Hepatic stellate cell (primary cell): Measurements from ENCODE around the gene NUDT14.

Experiments used
- DNase-seq: peaks from one replicate; pipeline ENCODE4 v3.0.0; 2011; ENCODE audit warnings: low spot score

Gene NUDT14

GRCh38 chr14:105176513-105176912, 4.6 kb downstream of the NUDT14 start:
- no peak for DNase-seq

GRCh38 chr14:105173901-105174894, 6.9 kb downstream of the NUDT14 start:
- DNase-seq, result no peak

DNA sequence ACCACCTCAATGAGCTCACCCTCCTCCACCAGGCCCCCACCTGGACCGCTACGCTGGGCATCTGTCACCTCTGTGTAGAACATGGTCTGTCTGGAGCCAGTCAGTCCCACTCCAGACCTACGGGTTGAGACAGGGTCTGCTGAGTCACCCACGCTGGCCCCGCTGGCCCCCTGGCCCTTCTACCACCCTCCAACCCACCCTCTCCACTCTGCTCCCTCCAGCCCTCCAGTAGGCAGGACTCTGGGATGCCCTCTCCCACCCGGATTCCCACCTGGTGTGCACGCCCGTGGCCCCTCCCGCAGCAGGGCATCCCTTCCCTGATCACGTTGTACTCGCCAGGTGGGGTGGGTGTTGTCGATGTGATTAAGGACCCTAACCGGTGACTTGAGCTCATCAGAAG, 8.0 kb downstream of the NUDT14 start:
- no peak for DNase-seq

GRCh38 chr14:105172476-105172875, 8.6 kb downstream of the NUDT14 start:
- no peak for DNase-seq

GRCh38 chr14:105171004-105171673, 10.0 kb downstream of the NUDT14 start:
- DNase-seq, result no peak

DNA sequence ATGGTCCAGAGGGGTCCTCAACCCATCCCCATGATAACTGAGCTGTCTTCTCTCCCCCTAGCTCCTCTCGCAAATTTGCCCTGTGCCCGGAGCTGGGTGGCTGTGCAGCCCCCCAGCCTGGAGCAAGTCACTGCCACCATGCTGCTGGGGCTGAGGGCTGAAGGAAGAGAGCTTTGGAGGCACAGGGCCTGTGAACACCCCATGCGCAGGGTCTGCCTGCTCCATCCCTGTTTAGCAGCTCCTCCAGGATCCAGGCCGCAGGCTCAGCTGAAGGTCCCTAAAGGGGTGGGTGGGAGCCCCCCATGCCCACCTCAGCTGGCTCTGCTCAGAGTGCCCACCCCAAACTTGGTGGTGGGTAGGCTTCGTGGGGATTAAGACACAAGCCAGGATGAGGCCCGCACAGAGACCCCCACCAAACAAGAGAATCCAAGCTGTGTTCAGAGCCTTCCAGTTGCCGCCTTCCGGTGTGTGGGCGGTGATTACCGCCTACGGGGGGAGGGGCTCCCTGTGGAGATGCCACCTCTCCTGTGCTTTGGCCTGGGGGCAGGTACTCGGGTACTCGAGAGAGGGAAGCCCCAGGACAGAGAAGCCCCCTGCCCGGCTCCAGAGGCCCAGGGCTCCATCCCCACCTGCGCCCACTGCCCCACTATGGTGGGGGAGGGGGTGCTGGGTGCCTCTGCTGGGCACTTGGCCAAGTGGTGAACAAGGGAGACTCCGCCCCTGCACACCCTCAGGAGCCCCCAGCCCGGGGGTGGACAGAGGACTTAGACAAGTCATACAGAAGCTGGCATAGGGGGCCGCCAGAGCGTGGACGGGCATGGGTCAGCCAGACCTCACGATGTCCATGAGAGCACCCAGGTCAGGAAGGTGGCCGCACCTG, 11.1 kb downstream of the NUDT14 start:
- DNase-seq, result no peak

GRCh38 chr14:105168979-105169507, 12.1 kb downstream of the NUDT14 start:
- DNase-seq, result no peak

DNA sequence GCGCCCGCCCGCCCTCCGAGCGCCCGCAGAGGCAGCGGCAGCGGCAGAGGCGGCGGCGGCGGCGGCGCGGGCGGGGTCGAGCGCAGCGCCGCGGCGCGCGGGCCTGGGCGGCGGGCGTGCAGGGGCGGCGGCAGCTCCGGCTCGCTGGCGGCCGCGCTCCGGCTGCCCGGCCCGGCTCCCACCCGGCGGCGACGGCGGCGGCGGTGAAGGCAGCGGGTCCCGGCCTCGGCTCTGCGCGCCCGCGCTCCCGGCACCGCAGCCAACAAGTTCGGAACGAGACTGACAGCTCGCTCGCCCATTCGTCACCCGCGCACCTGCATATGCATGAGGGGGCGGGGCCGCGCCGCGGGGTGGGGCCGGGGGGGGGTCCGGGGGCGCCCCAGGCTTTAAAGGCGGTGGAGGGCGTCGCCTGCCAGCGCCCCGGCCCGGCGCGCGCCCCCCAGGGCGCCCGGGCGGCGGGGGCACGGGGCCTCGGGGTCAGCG, 12.6 kb downstream of the NUDT14 start, which contains the start of gene JAG2:
Gene JAG2 (minus strand): TSS at position 281 of the 483 bp plus-strand sequence. CDS start 356 bp downstream, outside the sequence.
- no peak for DNase-seq

GRCh38 chr14:105168093-105168420, 13.1 kb downstream of the NUDT14 start:
- no peak for DNase-seq

DNA sequence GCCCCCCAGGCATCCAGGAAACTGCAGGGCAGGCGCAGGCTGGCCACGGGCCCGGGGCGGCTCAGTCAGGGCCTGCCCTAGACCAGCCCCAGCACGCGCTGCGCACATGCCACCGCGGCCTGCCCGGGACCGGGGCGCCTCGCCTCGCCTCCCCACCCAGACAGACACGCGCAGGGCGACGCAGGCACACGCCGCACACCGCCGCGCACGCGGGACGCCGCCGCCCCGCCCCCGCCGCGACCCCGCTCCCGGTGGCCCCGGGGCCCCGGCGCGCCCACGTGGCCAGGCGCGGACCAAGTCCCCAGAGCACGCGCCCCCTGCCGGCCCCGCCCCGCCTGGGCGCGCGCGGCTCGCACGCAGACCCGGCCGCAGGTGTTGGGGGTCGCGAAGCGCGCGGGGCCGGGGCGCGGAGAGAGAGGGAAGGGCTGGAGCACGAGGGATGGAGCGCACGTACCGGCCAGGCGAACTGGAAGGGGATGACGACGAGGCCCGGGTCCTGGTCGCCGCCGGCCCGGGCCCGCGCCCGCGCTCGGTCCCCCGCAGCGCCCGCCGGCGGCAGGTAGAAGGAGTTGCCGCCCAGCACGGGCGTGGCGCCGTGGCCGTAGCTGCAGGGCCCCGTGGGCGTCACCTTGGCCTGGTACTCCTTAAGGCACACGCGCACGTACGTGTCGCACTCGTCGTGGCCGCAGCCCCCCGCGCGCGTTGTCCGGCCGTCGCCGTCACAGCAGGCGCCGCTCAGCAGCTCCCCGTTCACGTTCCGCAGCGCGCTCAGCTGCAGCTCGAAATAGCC, 13.6 kb downstream of the NUDT14 start:
- no peak for DNase-seq

DNA sequence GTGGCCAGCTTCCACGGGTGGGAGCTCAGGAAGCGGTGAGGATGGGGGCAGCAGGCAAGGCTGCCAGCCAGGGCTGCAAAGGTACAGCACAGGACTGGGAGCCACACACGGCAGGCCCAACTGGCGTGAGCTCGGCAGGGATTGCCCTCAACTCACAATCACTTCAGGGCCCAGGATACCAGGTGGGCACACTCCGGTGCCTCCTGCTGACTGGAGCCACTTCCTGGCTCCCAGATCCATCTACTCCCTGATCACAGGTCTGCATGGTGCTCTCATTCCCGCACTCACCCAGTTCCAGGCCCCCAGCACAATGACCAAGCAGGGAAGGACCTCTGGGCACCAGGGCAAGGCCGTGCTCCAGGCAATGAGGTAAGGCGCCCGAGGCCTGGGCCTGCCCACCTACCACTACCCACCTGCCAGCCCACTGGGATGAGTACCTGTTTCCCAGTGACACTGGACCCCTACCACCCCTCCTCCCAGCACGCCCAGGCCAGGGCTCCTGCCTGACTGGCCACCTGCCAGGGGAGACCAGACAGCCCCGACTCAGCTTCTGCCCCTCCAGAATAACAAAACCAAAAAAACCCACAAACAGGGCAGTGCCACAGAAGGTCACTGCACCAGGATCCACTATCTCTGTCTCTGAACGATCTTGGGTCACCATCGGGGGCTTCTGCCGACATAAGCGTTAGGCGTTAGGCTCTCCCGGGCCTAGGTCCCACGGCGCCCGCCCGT, 14.4 kb downstream of the NUDT14 start:
- DNase-seq, result no peak

GRCh38 chr14:105165761-105166485, 15.2 kb downstream of the NUDT14 start:
- no peak for DNase-seq

DNA sequence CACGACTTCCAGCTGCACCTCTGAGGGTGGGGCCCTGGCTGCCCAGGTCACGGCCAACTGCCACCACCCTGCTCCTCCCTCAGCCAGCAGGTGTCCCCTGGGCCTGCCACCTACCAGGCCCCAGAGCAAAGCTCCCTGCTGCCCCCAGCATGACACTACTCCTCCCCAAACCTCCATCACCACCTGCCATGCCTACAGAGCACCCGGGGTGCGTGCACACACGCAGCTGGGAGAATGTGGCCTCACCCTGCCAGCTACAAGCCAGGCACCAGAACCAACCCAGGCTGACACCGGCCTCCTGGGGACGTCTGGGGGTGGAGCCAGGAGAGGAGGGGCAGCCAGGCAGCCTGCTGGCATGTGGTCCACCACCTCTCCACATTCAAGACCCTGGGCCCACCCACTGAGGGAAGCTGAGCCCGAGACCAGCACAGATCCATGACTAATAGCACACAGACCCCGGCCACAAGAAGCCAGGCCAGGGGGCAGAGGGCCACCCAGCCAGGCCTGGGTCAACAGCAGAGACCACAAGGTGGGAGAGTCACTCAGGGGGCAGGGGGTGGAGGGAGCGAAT, 15.9 kb downstream of the NUDT14 start:
- no peak for DNase-seq

GRCh38 chr14:105163040-105163742, 17.9 kb downstream of the NUDT14 start:
- no peak for DNase-seq

GRCh38 chr14:105162669-105162979, 18.5 kb downstream of the NUDT14 start:
- DNase-seq, result no peak

DNA sequence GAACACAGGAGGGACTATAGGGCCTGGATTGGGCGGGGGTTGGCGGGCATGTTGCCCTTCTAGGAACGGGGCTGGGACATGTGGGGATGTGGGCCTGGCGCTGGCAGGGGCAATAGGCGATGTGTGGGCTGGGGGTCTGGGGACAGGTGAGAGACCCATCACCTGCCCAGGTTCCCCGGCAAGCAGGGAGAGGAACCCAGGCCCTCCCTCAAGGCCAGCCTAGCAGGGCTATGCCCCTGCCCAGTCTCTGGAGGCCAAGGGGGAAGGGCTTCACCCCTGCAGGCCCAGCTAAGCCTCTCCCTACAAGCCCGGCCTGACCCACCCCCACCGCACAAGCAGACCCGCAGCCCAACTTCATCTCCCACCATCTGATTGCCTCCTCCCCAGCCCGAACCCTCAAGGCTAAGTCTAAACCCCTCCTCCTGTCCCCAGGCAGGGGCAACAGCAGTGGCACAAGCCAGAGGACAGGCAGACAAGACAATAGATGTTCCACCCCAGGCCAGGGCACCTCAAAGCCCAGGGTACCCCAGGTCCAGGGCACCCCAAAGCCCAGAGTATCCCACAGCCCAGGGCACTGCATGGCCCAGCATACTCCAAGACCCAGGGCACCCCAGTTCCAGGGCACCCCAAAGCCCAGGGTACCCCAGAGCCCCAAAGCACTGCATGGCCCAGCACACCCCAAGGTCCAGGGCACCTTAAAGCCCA, 19.0 kb downstream of the NUDT14 start:
- DNase-seq, result no peak

GRCh38 chr14:105161309-105161708, 19.8 kb downstream of the NUDT14 start:
- DNase-seq, result no peak

DNA sequence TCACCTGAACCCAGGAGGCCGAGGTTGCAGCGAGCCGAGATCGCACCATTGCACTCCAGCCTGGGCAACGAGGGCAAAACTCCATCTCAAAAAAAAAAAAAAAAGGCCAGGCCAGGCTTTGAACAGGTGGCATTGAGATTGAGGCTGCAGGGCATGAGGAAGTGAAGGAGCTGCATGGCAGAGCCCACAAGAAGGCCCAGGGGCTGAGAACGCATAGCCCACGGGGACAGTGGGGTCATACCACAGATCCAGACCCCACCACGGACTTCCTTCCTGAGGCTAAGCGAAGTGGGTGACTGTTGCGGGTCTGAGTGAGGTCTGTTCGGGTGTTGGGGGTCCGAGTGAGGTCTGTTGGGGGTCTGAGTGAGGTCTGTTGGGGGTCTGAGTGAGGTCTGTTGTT, 20.3 kb downstream of the NUDT14 start:
- DNase-seq, result no peak
